ENCODE measurements around the gene ACTR3.

The ACTR3 gene

GRCh38 chr2:113966832-113967231, 76.9 kb downstream of the ACTR3 start:
- DNase-seq, result no peak

DNA sequence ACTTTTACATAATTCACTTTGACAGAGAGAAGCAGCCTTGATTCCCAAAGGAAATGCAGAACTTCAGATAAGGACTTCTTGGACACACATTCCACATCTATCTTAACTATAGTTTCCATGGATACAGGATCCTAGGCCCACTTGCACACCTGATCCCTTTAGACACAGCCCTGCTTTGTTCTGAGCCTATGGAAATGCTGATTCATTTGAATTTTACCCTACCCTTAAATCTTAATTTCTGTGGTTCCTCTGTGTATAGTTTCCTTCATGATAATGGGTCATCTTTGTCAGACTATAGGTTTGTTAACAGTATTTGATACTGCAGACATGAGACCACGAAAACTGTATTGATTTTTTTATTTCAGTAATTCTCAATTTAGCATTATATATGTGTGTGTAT, 77.4 kb downstream of the ACTR3 start:
- no peak for DNase-seq

- DNase-seq, result no peak
Observed at GRCh38 chr2:113972766-113973165, 82.9 kb downstream of the ACTR3 start.

GRCh38 chr2:113973810-113974209, 83.9 kb downstream of the ACTR3 start:
- no peak for DNase-seq

DNA sequence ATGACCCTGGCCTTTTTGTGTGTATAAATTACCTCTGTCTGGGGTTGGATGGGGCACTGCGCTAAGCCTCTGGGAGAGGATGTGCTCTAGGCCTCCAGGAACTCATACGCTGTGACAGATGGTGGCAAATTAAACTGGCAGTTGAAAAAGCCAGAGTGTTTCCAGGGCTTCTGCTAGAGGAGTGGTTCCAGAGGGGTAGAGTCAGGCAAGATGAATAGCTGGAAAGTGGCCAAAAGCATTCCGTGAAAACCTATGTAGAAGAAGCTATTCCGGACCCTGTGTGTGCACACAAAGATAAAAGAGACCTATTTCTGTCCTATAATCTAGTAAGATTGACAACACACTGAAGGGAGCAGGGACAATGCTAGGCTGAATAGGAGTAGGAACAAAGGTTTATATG, 84.8 kb downstream of the ACTR3 start:
- DNase-seq, result no peak

- no peak for DNase-seq
Observed at GRCh38 chr2:113976277-113976928, 86.5 kb downstream of the ACTR3 start.

DNA sequence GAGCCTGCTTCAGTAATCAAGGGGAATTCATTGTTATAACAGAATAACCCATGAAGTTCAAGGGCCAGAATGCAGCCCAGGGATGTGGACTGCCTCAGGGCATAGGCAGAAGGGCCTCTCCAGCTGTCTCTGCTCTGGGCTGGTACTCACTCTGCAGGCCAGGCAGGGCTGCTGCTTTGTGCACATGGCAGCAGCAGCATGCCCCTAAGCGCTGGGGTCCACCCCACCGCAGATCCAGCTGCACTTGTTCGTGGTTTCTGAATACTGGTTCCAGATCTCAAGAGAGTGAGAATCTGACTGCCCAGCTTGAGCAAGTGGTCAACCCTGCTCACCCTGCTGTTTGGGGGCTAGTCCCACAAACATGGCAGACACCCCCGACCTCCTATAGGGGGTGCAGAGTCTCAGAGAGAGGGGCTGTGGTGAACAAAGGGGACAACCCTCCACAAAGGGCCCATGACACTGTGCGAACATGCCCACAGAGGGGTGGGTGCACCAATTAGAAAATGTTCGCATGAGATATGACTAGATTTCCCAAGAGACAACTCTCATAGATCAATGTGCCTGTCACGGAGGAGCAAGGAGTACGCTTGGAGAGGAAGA, 87.3 kb downstream of the ACTR3 start:
- no peak for DNase-seq

DNA sequence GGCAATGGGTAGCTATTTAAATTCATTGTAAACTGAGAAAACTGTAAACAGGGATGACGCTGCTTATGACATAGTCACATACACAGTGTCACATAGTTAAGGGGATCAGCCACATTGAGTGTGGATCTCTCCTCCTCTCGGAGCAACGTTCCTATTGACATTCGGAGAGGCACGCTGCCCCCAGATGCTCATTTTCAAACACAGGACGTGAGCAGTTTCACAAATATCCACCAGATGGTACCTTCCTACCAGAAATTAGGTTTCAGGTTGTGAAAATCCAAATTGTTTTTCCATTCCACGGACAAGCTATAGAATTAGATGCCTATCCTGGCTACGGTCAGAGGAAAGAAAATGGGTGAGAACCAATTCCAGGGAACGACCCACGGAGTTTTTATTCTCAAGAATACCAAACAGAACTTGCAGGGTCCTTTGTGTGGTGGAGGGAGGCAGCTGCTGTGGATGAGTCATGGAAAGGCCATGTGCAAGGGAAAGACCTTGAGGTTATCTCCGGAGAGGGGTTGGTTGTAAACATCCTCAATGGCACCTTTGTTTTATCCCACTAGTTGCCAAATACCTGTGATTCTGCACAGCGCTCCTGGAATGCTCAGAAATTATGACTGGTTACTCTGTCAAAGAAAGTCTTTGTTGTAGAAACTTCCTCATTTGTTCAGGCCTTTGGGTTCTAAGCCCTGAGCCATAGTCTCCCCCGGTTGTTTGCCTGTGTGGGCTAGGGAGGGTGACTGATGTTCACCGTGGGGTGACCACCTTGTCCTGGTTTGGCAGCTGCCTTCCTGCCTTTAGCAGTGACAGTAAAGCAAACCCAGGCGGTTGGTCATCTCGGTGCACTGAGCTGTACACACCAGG, 88.0 kb downstream of the ACTR3 start:
- no peak for DNase-seq

- DNase-seq, result no peak
Observed at GRCh38 chr2:113978524-113979190, 88.8 kb downstream of the ACTR3 start.

- peak; percentile 22 for DNase-seq
Observed at GRCh38 chr2:113979191-113980128, 89.6 kb downstream of the ACTR3 start.

DNA sequence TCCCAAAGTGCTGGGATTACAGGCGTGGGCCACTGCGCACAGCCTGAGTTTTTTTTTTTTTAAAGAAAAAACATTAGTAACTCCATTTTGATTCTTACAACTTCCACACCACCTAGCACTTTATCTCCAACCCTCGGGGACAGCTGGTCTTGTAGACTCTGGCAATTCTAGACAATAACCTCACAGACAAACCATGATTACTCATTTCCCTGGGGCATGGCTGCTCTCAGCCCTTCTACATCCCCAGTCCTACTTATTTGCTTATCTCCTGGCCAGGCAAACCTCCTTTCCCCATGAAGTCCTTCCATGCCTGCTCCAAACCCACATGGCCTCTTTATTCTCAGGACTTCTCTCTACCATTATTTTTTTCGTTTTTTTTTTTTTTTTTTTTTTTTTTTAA, 91.1 kb downstream of the ACTR3 start:
- no peak for DNase-seq

DNA sequence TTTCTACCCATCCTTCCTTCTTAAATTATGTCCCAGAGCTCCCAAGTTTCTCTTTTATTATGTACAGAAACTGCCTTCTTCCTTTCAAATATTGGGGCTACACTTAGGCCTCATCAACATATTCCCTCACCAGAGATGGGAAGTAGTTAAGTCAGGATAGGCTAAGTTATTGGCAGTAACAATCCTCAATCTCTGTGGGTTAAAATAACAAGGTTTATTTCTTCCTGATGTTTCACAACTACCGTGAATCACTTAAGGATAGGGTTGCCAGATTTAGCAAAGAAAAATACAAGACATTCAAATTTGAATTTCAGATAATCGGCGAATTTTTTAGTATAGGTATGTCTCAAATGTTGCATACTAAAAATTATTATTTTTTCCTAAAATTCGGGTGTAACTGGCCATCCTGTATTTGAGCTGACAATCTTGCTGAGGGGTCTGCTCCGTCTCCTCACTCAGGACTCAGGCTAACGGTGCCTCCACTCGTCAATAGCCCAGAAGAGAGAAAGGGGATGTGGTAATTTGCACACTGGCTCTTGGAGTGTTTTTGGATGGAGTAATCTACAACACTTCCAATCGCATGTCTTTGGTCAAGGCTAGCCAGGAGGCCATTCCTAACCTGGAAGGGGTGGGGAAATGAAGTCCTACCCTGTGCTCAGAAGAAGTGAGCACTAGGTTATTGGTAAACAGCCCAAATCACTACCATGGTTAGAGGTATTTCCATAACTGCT, 91.7 kb downstream of the ACTR3 start:
- no peak for DNase-seq

DNA sequence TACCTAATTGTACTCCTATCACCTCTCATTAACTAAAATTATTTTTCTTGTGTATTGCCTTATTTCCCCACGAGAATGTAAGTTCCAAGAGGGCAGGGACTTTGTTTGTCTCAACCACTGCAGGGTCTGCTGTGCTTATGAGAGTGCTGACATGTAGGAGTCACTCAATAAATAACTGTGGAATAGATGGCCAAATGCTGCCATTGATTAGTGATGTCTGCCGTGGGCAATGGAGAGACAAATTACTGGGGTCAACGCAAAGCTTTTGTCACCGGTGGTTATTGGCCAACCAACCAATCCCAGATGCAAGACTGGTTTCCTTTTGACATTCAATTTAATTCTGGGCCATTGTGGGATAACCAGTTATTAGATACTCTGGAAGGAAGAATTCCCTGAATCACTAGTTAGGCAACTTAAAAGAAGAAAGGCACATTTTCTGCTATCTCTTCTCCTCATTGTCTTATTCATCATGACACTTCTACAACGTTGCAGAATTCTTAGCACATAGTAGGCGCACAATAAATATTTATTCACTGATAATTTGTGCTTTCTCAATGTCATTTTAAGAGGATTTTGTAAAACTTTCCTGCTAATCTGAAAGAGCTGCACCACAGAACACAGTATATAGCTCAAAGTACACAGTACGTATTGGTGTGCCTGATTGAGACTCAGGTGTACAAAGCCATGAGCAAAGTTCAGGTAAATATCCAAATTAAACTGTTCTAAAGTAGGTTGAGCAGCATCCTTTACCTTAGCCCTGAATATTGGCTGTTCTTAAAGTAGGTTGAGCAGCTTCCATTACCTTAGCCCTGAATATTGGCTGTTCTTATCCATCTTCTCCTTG, 95.9 kb downstream of the ACTR3 start:
- no peak for DNase-seq

DNA sequence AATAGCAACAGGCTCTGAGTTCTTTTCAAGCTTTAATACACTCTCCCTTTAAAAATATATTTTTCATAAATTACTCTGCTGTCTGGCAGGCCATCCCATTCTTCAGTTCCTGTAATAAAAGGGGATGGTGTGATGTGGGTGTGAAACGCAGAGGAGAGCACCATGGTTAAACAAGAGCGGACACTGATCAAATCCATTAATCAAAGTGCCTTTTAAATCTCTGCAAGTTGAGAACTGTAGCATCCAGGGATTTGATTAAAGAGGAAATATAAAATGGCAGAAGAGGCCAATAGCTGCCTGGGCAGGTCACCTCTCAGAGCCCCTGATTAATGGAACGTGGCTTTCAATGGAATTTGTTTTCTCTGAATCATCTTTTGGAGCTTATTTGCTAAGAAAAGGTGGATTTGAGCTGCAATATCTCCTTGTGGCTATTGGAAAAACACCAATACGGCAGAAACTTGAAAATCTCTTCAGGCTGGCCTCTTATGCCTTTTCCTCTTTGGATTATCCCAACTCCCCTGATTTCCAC, 96.9 kb downstream of the ACTR3 start:
- DNase-seq, result no peak

DNA sequence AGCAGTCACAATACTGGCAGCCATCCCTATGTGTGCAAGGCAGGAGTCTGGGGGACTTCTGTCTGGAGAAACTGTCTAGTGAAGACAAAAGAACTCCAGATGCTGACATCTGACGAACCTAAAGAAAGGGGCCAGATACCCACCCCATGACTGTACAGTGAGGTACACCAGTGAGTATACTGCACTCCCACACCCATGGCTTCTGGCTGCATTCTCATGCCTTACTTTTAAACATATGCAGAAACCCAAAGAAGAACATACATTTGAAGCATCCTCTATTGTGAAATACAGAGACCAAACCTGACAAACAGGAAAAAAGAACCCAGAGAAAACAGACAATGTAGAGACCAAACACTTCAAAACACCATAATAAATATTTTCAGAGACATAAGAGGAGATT, 102.2 kb downstream of the ACTR3 start:
- DNase-seq, result no peak

- DNase-seq, result no peak
Observed at GRCh38 chr2:113996671-113997594, 107.0 kb downstream of the ACTR3 start.

- DNase-seq, result no peak
Observed at GRCh38 chr2:114001152-114001551, 111.3 kb downstream of the ACTR3 start.

- DNase-seq, result no peak
Observed at GRCh38 chr2:114001937-114002336, 112.0 kb downstream of the ACTR3 start.

DNA sequence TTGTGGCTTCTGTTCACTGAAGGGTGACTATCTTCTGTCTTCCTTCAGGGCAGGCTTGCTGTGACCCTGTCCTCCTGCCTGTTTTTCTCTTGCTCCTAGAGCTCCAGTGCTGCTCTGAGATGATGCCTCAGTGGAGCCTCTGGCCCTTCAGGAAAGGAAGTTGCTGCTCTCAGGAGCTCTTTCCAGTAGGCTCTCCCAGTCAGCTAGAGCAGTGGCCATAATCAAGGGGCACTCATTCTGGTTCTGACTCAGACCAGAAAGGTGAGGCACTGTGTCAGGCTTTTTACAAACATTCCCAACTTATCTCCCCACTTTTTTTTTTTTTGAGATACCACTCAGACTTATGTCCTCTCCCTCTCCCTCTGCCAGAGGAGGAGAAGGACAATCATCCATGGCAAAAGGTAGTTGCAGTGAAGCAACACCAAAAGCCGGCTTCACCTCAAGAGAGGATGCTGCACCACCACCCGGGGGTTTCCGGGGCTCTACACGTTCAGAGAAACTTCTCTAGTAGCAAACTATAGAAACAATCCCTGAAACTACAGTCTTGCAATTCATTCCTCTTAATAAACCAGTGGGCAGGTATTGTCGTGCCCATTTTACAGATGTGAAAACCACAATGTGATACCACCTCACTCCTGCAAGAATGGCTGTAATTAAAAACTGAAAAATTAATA, 115.4 kb downstream of the ACTR3 start:
- no peak for DNase-seq

Measured in activated gamma-delta T cell treated with Interleukin-2 at 50 U/mL for 16 hours (primary cell).